Measurements from ENCODE around the gene HDAC8. TPM values are rescaled to one million over a fixed set of nuclear protein-coding genes. Genes with fewer than 3 reads are reported as not detected.

Gene HDAC8
- total RNA-seq, 1 donor from 2014 or later = 28.4 TPM

DNA sequence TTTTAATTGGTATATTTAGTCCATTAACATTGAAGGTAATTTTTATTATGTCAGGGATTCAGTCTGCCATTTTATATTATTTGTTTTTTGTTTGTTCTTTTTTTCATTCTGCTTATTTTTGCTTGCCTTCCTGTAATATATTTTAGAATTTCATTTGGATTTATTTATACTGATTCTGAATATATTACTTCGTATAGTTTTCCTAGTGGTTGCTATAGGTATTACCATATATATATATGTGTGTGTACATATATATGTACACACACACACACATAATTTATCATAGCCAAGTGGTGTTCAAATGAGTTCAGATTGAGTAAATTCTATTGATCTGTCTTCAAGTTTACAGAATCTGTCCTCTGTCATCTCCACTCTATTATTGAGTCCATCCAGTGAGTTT is 278.1 kb downstream of the HDAC8 start:
- no peak for DNase-seq

DNA sequence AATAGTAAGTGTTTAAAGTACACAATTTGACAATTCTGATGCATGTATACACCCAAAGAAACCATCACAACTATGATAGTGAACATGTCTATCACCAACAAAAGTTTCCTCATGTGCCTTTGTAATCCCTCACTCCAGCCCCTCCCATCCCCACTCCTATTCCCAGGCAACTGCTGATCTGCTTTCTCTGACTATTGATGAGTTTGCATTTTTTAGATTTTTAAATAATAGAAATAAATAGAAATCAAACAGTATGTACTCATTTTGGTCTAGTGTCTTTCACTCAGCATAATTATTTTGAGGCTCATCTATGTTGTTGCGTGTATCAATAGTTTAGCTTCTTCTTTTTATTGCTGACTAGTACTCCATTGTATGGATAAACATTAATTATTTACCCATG is 290.3 kb downstream of the HDAC8 start:
- no peak for DNase-seq

DNA sequence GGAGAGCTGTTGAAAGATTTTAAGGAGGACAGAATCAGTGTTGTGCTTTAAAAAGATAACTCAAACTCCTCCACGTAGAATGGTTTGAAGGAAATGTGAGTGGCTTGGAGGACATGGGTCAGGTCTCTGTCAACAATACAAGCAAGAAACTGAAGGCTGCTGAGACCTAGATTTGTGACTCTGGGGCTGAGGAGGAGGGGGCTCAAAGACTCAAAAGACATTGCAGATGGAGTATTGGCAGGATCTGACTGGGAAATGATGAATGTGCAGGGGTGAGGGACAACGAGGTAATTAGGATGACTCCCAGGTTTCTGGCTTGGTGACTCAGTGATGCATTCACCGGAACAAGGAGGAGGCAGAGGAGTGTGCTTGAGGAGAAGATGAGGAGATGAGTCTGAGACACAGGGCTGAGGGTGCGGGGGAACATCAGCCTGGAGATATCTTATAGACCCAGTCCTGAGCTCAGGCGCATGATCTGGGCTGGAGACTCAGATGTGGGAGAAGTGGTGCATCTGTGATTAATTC is 292.3 kb downstream of the HDAC8 start:
- DNase-seq = no peak

Small RNA genes lying within 50 kb of the gene (small RNA-seq; reads per million reads assigned to genes)
- not detected for gene RF00019 (ENCODE audit: low replicate concordance)
- 0.15 reads per million for gene RNU2-68P (ENCODE audit: low replicate concordance)

Other genes with a start within 250 kb of the HDAC8 start
- 16.6 TPM for gene PHKA1, start 141.5 kb upstream of the HDAC8 start, total RNA-seq
- not detected for gene DMRTC1B, start 204.0 kb upstream of the HDAC8 start, total RNA-seq
- gene FAM236B, start 209.8 kb upstream of the HDAC8 start, total RNA-seq = not detected
- not detected for gene FAM236D, start 235.4 kb upstream of the HDAC8 start, total RNA-seq